Activated gamma-delta T cell (primary cell): ENCODE measurements around the gene MAPKAPK3.
A peak's percentile ranks its signal among the peaks of the same experiment; 100 is the strongest.
"Not testable (repeated sequence)": the region's sequence is repeated elsewhere in the genome, so short reads cannot be mapped to it uniquely, and the experiment has no call there.

Source experiments
- DNase-seq: peaks from one replicate; lab custom pipeline; 2025; lab: John Stamatoyannopoulos, UW

The MAPKAPK3 gene

DNA sequence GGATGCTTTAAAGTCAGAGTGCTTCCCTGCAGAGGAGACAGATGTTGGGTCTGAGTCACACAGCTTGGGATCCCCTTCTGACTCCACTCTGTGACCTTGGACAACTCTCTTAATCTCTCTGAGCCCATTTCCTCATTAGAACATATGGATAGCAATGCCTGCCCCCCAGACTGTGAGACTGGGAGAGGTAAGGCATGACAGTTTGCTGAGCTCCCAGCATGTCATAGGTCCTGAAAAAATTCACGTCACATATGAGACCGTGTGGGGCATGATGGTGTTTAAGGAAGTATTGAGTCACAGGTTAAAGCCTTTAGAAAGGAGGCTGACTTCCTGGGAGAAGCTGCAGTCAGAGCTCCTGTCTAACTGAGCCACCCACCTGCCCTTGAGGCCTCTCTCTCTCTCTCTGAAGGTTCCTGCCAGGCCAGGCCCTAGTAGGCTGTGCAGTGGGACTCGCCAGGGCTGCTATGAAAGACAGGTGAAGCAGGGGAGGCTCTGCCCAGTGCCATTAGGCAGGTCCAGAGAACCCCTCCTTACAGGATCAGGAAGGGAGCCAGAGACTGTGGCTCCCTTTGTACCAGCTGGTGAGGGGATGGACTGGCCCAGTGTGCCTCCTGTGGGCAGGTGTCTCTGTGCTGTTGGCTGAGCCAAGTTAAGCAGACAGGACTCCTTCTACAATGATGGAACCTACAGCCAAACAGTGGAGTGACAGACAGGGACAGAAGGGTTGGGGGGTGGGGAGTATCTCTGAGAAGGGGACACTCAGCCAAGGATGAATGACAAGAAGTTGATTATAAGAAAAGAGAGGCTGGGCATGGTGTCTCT is 38.3 kb downstream of the MAPKAPK3 start:
- DNase-seq = no peak

DNA sequence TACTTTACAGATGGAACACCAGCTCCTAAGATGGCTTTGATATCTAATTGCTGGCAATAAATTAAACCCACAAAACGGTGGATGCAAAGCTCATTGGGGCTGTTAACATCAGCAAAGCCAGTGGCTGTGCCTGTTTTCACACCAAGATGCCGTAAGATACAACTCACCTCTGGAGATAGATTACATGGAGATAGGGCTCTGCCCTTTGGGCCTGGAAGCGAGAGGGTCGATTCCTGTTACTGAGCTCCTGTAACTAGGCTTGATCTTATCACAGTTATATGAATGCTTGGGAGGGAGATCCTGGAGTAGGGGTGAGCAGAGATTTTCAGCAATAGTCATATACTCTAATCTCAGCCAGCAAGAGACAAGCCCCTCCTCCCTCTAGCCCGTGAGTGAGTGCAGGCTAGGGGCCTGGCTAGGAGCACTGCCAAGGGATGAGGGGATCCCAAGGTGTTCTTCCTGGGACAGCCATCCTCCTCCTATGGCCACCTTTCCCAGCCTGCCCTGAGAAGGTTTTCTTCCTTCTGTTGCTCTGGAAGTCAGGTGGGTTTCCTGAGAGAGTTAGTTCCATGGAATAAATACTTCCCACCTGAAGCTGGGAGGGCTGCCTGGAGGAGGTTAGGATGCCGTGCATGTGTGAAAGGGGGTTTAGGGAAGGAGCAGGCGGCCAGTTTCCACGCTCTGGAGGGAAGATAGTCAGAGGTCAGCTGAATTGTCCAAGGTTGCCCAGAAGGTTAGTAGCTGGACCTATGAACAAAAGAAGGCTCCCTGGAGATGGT is 39.7 kb downstream of the MAPKAPK3 start:
- DNase-seq = no peak

DNA sequence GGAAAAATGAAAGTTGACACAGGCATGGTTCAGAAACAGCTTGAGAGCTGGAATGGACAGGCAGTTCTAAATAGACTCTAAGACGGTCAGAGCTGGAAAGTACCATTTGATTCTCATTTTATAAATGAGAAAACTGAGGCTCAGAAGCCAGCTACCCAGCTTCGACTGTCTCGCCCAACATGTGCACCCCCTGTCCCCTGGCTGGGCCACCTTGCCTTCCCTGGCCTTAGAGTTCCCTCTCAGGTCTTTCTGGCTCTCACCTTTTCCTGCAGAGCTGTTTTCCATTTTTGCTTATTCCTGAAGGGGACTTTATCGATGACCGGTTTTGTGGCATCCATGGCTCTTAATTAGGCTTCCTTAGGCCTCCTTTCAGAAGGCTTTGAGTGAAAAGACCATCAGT is 40.5 kb downstream of the MAPKAPK3 start:
- DNase-seq = no peak

DNA sequence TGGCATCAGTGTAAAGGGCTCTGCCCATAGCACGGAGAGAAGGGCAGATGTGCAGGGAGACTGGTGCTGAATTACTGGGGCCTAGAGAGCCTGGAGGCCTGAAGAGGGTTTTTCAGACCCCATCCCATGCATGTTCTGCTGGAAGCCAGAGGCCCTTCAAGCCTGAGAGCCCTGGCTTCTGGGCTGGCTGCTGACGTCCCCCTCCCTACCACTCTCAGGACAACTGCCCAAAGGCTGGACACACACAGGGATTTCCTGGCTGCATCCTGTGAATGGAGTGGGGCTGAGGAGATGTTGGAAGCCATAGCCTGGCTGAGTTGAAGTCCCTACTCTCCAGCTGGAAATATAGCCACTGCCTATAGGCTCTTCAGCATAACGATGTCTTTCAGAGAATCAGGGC is 40.9 kb downstream of the MAPKAPK3 start:
- no peak for DNase-seq

DNA sequence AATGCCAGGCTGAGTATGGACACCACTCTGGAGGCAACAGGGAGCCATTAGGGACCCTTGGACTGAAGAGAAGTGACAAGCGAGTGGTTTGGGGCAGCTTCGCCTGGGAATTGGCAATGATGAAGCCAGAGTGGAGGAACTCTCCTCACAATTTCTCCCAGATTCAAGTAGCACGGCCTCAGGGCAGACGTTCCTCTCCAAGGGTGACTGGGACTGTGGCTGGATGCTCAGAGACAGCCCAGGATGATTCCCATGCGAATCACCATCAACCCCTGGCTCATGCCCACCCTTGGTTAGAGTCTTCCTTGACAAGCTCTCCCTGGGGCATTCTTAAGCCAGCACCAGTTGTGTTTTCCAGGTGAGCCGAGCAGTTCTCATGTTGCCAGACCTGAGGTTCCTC is 41.5 kb downstream of the MAPKAPK3 start:
- DNase-seq = no peak

DNA sequence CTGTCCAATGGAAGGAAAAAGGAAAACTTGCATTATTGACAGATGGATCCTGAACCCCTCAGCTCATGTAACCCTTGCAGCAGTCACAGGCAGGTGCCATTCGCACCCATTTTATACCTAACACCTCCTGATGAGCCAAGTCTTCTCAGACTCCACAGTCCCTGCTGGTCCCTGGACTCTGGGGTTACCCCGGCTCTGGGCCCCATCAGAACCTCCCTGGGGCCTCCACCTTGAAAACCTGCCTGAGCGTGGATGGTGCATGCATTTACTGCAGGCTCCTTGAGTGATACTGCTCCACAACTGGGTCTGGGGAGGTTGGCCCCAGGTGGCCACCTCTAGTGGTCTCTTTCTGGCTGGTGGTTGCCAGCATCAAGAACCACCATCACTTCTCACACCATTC is 41.9 kb downstream of the MAPKAPK3 start:
- DNase-seq = no peak

DNA sequence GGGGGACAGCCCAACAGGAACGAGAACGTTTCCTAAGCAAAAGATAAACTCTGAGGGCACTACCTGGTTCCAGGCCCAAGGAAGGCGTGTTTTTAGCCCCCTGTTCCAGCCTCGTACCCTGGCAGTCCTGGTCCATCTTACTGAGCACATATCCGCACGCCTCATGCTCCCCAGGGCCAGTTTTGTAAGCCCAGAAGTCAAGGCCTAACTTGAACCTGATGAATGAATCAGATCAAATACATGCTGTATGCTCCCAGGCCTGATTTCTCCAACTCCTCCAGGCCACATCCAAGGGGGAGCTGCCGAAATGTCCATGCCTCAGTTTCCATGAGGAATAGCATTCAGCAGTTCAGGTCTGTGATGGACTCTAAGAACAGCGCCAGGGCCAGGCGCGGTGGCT is 43.4 kb downstream of the MAPKAPK3 start:
- DNase-seq = no peak

DNA sequence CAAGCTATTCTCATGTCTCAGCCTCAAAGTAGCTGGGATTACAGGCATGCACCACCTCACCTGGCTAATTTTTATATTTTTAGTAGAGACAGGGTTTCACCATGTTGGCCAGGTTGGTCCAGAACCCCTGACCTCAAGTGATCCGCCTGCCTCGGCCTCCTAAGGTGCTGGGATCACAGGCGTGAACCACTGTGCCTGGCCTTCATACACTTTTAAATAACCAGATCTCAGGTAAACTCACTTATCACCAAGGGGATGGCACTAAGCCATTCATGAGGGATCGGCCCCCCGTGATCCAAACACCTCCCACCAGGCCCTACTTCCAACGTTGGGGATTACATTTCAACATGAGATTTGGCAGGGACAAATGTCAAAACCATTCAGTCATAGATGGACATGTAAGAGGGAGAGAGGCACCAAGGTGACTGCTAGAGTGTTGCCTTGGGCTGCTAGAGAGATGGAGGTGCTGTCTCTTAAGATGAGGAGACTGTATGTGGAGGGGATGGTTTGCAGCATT is 44.4 kb downstream of the MAPKAPK3 start:
- no peak for DNase-seq

DNA sequence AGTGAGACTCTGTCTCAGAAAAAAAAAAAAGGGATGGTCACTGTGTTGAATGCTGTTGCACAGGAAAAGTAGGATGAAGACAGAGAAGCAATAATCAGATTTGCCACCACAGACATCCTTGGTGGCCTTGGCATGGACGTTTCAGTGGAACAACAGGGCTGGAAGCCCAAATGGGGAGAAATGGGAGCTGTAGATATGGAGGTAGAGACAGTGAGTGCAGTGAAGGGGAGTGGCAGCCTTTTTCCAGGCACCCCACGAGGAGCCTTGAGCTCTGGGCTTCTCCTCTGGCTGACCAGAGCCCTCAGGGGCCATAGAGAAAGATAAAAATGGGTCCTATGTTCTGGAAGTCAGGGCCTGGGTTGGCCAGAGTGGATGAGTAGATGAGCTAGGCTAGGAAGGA is 45.5 kb downstream of the MAPKAPK3 start:
- no peak for DNase-seq

DNA sequence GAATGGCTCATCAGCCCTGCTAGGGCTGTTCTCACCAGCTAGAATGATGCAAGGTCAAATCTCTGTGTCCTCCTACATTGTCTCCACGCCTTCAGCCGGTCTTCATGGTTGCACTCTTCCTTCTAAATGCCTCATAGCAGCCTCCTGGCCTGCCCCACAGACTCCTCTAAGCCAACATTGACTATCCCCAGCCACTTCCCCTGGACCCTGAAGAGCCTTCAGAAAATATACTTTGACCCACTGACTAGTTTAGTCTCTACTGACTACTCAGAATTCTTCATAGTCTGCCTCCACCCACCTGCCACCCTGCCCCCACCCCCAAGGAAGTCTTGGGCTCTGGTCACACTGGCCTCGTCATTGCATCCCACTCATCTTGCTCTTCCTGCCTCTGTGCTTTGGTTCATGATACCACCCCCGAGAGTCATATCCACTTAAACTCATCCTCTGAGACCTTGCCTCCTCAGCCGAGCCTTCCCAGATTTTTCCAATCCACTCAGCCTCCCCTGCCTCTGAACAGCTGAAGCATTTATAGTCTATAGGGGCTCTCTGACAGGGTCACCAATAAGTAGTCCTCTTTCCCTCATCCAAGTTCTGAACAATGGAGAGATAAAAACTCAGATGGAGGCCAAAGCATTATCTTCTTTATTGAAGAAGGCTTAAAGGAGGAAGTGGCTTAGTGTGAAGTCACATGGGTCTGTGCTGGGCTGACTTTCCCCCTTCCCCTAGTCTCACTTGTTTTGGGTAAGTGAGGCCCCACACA is 48.3 kb downstream of the MAPKAPK3 start:
- DNase-seq = no peak

DNA sequence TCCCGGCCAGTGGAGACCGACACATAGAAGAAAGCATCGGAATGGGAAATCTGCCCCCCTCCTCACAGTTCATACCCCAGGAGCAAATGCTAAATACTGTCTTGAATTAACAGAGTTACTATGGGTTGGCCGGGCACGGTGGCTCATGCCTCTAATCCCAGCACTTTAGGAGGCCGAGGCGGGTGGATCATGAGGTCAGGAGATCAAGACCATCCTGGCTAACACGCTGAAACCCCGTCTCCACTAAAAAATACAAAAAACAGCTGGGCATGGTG is 48.8 kb downstream of the MAPKAPK3 start:
- DNase-seq = not testable (repeated sequence)

DNA sequence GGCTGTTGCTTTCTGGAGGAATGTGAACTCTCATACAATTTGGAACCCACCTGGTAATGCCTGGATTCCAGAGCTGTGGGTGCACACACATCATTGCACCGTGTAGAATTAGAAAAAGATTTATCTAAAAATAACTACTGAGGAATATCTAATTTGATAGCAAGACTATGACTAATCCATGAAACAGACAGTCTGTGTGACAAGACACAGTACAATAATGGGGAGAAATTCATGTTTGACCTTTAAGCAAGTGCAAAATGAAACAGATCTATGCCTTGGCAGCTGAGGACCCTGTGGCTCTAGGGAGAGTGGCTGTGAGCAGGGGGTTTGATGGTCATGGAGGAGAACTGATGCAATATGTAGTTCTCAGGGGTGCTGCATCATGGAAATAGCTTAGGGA is 49.9 kb downstream of the MAPKAPK3 start:
- no peak for DNase-seq

DNA sequence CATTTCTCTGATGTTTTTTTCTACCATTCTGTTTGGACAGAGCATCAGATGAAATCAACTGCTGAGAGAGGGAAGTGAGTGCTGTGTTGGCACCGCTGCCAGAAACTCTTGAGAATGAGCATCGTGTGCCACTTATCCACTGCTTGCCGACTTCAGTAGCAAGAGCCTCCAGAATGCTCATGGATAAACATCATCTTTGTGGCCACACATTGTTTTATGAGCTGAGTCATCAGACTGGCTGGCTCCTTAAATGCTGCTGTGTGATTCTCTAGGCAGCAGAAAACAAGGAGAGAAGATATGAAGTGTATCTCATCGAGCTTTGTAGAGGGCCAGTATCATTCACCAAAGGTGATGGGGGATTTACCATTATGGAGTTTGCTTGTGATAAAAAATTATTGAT is 54.4 kb downstream of the MAPKAPK3 start:
- DNase-seq = no peak

DNA sequence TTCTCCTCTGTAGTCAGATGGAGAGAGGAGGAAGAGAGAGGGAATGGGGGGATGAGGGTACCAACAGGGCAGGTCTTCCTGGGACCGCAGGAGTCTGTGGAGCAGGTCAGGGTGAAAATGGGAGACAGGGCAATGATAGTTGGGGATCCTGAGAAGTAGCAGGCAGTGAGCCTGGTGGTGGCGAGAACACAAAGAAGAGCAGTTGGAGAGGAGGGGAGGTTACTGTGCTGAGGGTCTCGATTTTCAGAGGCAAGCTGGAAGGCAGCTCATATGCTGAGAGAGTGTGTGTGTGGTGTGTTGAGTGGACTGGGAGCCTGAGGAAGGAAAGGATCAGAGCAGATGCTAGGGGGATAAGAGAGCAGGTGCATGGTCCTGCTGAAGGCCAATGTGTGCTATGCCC is 55.7 kb downstream of the MAPKAPK3 start:
- DNase-seq = no peak

DNA sequence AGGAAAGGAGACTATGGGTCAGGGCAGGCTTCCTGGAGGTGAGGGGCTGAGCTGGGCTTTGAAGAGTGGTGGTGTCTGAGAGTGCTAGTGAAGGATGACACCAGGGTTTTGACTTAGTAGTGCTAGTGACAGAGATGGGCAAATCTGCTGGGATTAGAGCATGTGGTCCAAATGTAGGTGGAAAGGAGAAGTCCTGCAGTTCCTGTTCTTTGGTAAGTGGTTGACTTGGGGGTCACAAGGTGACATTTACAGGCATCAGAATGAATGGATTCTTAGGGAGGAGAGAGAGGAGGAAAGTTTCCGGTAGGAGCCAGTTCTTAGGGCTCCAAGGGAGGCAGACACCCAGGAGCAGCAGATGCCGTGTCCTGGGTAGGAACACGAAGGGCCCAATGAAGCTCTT is 57.0 kb downstream of the MAPKAPK3 start:
- no peak for DNase-seq

DNA sequence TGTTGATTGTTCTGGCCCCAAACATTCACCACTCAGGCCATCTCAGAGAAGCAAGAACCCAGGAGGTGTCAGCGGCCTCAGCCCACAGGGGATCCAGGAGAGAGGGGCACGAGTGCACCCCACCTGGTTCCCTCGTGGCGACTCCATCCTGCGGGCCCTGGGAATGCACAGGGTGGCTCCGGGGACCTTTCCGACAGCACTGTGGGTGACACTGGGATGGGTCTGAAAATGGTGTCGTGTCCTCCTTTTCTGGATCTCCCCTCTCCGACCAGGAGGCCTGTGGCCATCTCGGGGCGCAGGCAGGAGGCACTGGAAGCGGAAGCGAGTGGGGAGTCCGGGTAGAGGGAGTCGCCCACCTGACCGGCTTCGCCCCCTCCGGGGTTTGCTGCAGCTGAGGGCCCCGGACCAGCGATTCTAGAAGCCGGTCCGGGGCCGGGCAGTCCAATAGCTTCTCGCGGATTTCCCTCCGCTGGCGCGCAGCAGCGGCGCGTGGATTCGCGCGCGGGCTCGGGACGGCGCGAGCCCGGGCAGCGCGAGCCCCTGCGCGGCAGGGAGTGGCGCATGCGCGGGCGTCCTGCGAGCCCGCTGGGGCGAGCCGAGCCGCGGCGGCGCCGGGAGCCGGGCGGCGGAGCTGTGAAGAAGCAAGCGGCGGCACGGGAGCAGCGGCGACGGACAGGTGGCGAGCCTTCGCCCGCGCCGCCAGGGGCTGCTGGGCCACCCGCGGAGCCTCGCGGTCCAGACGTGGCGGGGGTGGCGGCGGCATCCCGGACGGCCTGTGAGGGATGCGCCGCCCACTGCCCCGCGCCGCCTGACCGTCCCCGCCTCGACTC is 57.6 kb downstream of the MAPKAPK3 start, which contains the start of gene DOCK3:
TSS of gene DOCK3 (plus strand) at position 579 of the 830 bp plus-strand sequence. CDS start 337 bp downstream, outside the sequence.
- peak; percentile 48 for DNase-seq

DNA sequence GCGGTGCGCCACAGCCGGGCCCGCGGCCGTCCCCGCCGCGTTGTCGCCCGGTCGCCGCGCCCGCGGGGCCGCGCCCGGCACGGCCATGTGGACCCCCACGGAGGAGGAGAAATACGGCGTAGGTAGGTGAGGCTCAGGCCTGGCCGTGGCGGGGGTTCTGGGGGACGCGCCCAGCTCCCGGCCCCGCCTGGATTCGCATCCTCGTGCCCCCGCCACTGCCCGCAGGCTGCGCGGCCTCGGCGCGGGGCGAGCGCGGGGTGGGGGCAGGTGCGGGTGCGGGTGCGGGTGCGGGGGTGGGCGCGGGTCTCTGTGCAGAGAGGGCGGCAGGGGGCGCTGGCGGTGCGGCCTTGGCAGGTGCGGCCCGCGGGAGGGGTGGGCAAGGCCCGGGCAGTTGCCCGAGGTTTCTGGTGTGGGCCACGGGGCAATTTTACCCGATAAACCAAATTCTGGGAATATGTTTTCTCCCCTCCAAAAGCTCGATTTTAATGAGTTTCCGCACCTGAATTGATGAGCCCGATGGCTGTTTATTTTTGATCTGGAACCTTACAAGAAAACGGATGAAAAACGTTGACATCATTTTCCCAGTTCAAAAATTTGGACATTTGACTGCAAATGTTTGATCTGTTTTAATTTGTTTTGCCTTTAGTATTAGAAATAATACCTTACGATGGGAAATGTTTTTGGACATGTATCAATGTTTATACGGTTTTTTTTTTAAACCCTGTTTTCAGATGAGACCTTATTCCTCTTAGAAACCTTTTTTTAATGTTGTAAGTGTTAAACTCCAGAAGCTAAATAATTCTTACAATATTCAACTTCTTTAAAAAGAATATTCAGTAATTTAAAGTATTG is 58.5 kb downstream of the MAPKAPK3 start:
- peak; percentile 25 for DNase-seq

DNA sequence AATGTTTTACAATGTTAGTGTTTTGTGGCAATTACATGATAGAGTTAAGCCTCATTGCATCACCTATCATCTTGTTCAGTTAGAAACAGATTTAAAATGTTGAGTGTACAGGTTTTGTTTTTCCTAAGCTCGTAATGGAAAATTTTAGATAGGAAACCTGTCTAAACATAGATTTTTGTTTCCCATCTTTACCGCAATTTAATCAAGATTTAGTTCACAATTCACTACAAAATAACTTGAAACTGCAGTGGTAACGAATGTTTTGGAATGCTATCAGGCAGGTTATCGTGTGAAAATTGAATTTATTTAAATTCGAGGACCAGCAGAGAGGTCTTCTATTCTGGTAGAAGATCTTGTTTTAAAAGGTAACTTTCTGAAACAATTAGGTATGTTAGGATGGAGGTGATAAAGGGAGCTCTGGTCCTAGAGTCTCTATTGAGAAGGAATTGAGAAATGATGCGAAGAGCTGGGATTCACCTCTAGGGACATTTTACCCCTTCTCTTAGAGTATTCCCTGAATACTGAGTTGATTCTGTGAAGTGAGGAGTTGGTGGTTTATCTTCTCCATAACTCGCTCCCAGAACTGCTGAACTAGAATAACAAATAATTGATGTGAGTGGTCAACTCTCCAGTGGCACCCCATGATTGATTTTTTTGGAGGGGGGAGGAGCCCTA is 59.2 kb downstream of the MAPKAPK3 start:
- no peak for DNase-seq

DNA sequence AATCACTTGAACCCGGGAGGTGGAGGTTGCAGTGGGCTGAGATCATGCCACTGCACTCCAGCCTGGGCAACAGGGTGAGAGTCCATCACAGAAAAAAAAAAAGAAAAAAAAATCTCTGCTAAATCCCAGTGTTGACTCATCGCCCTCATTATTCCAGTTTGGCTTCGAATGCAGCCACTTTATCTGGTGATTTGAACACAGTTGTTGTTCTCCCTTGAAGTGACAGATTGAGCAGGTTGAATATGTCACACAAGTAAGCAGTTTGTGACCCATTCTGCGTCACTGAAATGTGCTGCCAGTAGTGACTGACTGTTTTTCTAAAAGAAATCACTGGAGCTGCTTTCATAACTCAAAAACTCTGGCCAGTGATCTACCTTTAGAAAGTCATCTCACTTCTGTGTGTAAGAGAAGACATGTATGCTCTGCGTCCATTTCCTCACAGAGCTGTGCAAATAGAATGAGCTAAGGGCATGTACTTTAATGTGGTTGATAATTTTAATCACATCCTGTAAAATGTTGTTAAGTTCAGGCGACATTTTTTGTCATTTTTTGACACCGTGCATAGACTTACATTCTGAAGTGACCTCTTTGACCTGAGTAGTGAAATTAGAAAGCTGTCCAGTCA is 70.3 kb downstream of the MAPKAPK3 start:
- no peak for DNase-seq

DNA sequence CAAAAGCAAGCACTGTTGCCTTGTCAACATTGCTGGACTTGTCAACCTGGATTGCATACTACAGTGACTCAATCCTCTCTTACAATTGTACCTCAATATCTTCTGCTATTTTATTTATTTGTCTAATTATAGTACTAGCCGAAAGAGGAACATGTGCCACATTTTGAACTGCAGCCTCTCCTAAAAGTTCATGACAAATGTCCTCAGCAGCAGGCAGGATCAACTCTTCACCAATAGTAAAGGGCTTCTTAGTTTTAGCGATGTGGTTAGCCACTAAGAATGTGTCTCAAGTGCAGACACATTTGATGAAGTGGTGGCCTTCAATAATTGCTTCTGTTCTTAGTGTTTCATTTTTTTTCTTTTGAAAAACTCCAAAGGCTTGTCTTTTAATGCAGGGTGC is 71.0 kb downstream of the MAPKAPK3 start:
- no peak for DNase-seq
